DMS53 treated with DMSO at 0.1 percent for 48 hours (cell line): ENCODE measurements around the gene CACNB2.
"Not testable (repeated sequence)": the region's sequence is repeated elsewhere in the genome, so short reads cannot be mapped to it uniquely, and the experiment has no call there.

ENCODE experiments used
- DNase-seq: peaks from one replicate; lab custom pipeline; 2025; ENCODE audit not compliant: unreplicated experiment; lab: John Stamatoyannopoulos, UW

Gene CACNB2

DNA sequence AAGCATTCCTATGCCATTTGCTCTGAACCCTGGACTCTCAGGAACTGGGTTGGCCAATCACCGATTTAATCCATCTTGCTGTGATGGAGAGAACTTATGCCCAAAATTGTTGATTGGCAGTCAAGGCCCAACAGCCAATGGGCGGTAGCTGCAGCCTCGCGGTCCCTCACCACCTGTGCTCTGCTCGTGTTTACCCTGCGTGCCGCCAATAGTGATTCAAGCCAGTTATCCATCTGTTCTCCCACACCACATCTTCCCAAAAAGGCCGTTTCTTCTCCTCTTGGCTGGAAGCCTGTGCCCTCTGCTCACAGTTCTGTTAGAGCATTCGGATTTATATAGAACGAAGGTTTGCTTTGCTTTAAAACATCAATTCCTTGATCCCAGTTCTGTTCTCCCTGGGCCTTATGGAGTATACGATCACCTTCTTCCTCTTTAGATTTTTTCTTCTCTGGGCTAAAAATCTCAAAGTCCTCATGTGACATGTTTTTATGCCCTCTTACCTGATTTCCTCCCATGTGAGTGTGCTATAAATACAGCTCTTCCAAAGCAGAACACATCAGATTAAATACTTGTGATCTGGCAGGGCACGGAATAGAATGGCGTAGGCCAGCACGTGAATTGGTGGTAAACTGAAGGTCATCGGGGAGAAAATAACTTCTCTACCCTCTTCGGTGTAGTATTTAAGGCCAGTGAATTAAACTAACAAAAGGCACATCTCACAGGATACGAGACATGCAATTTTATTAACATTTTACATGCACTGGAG lies 298.3 kb downstream of the CACNB2 start:
- peak; percentile 22 for DNase-seq

DNA sequence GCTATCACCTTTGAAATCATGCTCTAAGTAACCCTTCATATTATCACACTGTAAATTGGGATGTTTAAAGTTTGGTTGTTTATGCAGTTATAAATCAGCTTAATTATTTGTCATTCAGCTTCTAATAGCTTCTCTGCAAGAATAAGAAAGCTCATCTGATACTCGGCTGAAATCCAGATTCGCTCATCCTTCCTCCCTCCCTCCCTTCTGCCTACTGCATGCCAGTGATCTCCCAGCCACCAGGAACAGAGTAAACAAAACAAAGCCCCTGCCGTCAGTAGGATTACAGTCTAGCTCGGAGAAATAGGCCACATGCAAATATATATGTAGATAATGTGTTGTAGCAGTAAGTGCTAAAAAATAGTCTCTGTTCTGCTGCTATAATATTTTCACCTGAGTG lies 299.4 kb downstream of the CACNB2 start:
- DNase-seq, result no peak

DNA sequence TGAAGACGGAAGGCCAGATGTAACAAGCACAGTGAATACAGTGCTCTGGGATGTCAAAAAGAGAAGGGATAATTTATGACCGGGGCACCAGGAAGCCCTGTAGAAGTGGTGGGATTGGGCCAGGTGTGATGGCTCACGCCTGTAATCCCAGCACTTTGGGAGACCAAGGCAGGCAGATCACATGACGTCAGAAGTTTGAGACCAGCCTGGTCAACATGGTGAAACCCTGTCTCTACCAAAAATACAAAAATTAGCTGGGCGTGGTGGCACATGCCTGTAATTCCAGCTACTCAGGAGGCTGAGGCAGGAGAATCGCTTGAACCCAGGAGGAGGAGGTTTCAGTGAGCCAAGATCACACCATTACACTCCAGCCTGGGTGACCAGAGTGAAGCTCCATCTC lies 305.4 kb downstream of the CACNB2 start:
- DNase-seq, result not testable (repeated sequence)

DNA sequence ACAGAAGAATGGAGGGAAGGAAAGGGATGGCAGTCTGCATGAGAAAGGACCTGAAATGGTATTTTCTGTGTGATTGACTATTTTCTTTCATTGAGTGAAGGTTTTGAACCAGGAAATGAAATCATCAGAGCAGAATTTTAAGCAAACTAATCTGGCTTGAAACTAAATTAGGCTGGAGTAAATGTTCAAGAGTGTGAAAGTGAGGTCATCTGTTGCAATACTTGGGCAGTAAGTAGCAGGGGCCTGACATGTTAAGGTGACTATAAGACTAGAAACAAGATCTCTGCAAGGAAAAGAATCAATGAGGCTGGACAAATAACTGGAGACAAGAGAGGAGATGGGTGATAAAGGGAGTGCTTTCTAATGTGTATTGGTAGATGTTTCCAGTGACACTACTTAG lies 306.0 kb downstream of the CACNB2 start:
- DNase-seq, result no peak

- no peak for DNase-seq
Observed at GRCh38 chr10:18449611-18450026, 309.4 kb downstream of the CACNB2 start.

DNA sequence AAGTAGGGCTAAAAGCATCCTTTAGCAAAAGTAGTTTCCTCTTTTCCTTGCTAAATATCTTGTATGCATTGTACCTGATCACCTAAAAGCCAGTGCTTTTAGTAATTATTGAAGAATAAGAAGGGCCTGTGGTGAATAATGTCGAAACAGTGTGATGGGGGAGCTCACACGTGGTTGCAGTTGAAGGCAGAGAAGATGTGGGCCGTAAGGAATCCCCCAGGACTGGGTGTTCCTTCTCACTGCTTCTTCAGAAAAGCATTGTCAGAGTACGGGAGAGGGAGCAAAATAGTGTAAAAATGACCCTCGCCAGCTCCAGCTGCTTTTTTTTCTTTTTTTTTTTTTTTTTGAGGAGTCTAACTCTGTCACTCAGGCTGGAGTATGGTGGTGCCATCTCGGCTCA lies 310.1 kb downstream of the CACNB2 start:
- no peak for DNase-seq

- DNase-seq, result no peak
Observed at GRCh38 chr10:18455086-18455884, 315.1 kb downstream of the CACNB2 start.

DNA sequence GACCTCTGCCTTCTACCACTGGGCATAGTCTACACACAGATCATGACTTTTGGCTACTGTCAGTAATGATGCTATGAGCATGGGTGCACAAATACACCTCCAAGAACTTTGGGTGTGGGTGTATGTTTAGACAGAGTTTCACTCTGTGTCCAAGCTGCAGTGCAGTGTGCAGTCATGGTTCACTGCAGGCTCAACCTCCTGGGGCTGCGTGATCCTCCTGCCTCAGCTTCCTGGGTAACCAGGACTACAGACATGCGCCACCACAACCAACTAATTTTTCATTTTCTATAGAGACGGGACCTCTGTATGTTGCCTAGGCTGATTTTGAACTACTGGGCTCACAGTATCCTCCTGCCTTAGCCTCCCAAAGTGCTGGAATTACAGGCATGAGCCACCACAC lies 316.8 kb downstream of the CACNB2 start:
- DNase-seq, result no peak

DNA sequence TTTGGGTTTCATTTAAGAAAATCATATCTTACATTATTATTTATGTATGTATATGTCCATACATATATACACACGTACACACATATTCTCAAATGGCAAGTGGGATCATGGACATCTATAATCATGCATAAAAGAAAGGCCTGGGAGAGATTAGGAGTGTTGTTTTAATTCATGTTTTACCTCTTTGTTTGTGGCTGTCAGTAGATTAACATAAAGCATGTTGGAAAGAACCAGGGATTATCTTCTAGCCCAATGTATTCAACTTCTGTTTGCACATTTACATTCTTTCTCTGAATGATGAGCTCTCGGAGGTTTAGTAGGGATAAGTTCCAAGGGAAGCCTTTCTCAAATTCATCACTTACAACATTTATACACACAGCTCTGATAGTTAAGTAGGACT lies 319.8 kb downstream of the CACNB2 start:
- DNase-seq, result no peak

GRCh38 chr10:18463673-18464211 lies 323.5 kb downstream of the CACNB2 start:
- DNase-seq, result no peak

DNA sequence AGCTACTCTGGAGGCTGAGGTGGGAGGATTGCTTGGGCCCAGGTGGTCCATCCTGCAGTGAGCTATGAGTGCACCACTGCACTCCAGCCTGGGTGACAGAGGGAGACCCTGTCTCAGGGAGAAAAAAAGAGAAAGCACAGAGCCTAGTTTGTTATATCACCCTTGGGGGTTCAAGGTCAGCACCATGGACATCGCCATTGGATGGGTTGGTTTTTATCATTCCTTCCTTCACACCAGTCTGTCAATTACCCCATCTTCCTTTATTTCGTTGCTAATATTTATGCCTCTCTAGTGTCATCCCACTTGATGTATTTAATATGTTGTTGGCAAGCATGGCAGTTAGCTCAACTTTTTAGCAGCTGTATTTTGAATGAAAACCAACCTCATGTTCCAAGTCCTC lies 328.9 kb downstream of the CACNB2 start:
- no peak for DNase-seq

- DNase-seq, result peak; percentile 22
Observed at GRCh38 chr10:18472977-18473376, 332.8 kb downstream of the CACNB2 start.

DNA sequence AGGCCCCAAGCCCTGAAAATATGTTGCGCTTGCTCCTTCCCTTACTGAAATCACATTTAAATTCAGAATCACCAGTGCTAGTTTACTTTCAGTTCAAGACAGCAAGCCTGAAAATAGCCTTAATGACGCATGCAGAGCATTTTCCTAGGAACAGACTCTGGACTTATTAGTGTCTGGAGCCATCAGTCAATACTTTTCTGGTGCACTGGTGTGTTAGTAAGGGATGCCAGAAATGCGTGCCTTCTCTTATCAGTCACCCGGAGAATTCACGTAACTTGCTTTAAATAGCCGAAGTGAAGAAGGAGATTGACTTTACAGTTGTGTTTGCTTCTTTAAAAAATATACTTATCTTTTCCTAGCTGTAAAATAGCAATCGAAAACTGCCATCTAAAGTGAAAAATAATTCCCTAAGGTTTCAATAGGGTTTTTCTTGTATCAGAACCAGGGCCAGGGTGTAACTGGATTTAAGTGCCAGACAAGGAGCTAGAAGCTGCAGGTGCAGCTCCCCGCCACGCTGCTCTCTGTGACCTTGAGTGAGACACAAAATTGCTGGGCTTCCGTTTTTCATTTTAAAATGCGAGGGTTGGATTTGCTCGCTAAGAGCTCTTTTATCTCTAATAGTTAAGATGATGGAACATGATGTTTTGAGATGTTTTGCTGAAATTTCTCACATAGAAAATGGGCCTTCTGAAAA lies 333.3 kb downstream of the CACNB2 start:
- no peak for DNase-seq

GRCh38 chr10:18474118-18474455 lies 333.9 kb downstream of the CACNB2 start:
- no peak for DNase-seq

- DNase-seq, result no peak
Observed at GRCh38 chr10:18476076-18476647, 335.9 kb downstream of the CACNB2 start.

DNA sequence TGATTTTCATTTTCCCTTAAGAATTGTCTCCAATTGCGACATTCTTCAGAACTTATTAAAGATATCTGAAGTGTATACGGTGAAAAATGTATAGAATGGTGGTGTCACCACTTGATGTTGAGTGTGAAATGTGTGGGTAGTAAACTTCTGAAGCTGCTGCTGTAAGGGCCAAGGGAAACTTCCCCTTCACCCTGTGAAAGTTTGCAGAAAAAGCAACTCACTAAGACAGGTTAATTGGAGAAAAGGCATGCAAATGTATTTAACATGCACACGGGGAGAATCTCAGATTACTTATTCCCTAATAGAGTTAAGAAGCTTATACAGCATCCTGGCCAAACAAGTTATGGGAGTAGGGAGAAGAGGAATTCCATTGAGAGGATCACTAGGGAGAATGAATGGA lies 338.1 kb downstream of the CACNB2 start:
- no peak for DNase-seq

- DNase-seq, result no peak
Observed at GRCh38 chr10:18479502-18479901, 339.3 kb downstream of the CACNB2 start.

DNA sequence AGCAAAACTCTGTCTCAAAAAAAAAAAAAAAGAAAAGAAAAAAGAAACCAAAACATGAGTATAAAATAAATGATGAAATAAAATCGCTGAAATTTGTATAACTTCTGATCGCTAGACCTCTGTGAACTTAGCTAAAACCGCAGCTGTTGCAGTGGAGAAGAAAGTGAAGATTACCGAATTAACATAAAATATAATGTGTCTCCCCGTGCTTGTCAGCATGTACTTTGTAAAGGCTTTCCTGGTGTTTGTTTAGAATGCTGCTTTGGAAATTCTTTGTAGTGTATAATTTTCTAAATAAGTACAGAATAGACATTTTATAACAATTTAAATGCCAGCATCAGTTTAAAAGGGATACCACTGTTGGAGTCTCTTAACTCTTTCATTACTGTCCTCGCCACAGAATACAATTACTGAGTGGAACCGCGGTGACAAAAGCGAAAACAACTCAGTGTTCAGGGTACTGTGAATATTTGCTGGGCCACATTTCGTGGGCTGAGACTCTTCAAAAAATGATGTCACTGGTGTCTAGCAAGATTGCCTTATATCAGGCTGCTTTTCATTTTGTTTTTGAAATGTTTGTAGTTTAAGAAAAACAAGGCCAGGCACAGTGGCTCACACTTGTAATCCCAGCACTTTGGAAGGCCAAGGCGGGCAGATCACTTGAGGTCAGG lies 343.4 kb downstream of the CACNB2 start:
- no peak for DNase-seq

- DNase-seq, result no peak
Observed at GRCh38 chr10:18486438-18486837, 346.2 kb downstream of the CACNB2 start.

DNA sequence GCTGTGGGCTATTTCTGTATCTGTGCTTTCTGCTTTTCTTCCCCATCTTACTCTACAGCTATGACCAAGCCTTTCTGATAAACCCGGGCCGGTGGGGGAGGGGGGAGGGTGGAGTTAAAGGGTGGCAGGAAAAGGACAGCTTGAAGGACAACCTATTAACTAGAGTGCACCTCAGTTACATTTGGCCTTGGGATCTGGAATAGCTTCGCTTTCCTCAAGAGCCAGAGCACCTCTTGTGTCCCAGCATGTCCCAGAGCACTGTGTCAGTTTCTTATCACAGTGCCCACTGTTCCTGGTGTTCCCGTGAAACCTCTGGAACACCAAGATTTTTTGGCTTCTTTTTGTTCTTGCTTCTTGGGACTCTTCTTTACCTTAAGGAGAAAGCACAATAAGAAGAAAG lies 350.5 kb downstream of the CACNB2 start:
- DNase-seq, result no peak
